IPS-18c (cell line): ENCODE measurements around the gene ESYT3.
"Not testable (repeated sequence)": the region's sequence is repeated elsewhere in the genome, so short reads cannot be mapped to it uniquely, and the experiment has no call there.

Experiments
- H3K4me3 ChIP-seq: 2 replicates; pipeline ENCODE4 v1.7.0; 2013; ENCODE audit warnings: low read depth, mild to moderate bottlenecking, low read length, moderate library complexity; ENCODE audit not compliant: insufficient read depth
- H3K9me3 ChIP-seq: one replicate; pipeline ENCODE4 v1.6.1; 2013; ENCODE audit warnings: mild to moderate bottlenecking, low read length, moderate library complexity; ENCODE audit not compliant: control insufficient read depth, insufficient read depth

Gene ESYT3

GRCh38 chr3:138465925-138466324 lies 31.5 kb downstream of the ESYT3 start:
- no peak overlapping the region for H3K4me3 ChIP-seq
- no peaks in the 10 kb centered on the region for H3K9me3 ChIP-seq

DNA sequence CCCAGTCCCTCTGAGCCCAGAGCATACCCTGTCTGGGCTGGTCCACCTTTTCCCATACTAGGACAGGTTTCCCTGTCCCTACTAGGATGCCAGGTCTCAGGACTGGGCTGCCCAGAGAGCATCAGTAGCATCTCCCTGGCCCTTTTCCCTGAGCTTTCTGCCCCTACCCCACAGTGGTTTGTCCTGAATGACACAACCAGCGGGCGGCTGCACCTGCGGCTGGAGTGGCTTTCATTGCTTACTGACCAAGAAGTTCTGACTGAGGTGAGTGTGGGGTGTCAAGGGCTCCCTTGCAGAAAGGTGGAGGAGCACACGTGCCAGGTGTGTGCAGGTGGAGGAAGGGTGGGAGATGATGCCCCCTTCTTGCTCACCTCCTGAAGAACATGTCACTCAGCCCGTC lies 33.5 kb downstream of the ESYT3 start:
- no peaks in the 10 kb centered on the region for H3K9me3 ChIP-seq
- H3K4me3 ChIP-seq: no peak overlapping the region

DNA sequence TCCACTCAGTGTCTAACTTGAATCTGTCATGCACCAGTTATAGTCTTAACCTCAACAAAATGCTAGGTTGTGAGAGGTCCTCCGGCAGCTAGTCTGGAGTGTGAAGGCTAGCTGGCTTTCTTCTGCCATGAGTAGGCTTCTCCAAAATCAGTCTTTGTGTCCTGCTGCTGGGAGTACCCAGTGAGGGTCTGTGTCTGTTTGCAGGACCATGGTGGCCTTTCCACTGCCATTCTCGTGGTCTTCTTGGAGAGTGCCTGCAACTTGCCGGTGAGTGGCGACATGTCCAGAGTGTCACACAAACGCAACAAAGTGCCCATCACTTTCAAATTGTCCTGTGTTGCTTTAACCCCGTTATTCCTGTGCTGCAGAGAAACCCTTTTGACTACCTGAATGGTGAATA lies 34.0 kb downstream of the ESYT3 start:
- H3K4me3 ChIP-seq: no peak overlapping the region
- no peaks in the 10 kb centered on the region for H3K9me3 ChIP-seq

DNA sequence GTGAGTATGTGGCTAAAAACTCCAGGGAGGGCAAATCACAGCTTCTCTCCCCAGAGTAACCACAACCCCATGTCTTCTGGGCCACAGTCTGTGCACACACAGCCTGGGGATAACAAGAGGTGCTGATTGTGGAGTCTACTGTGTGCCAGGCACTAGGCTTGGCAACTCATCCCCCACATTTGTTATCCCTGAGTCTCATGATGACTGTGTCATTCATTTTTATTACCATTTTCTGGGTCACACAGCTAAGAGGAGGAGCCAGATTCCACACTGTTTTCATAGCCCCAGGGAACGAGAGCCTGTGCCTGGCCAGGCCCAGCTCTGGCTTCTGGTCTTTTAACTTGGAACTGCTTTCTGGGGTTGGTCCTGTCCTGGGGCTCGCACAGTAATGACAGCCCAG lies 34.5 kb downstream of the ESYT3 start:
- no peaks in the 10 kb centered on the region for H3K9me3 ChIP-seq
- H3K4me3 ChIP-seq: no peak overlapping the region

DNA sequence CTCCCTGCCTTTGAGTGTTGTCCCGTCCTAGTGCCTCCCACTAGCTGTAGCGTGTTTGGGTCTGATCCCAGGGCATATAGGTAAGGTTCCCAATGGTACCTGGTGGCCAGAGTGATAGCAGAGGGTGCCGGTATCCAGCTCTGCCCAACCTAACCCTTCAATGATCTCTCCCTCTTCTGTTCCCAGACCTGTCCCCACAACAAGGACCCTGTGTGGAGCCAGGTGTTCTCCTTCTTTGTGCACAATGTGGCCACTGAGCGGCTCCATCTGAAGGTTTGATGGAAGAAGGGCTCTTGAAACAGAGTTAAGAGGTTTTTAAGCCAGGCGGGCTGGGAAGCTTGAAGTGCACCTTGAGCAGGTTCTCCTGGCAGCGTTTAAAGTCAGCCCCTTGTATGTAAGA lies 35.5 kb downstream of the ESYT3 start:
- Histone ChIP-seq H3K9me3 (no peaks in the 10 kb centered on the region), H3K4me3 (no peak overlapping the region)

GRCh38 chr3:138470687-138471086 lies 36.3 kb downstream of the ESYT3 start:
- H3K9me3 ChIP-seq: no peaks in the 10 kb centered on the region
- H3K4me3 ChIP-seq: no peak overlapping the region

- no peaks in the 10 kb centered on the region for H3K9me3 ChIP-seq
- H3K4me3 ChIP-seq: no peak overlapping the region
These were observed 37.1 kb downstream of the ESYT3 start for GRCh38 chr3:138471481-138471880.

- no peak overlapping the region for H3K4me3 ChIP-seq
- H3K9me3 ChIP-seq: no peaks in the 10 kb centered on the region
These were observed 37.9 kb downstream of the ESYT3 start for GRCh38 chr3:138472141-138472825.

GRCh38 chr3:138473391-138473790 lies 39.0 kb downstream of the ESYT3 start:
- Histone ChIP-seq H3K9me3 (no peaks in the 10 kb centered on the region), H3K4me3 (no peak overlapping the region)

DNA sequence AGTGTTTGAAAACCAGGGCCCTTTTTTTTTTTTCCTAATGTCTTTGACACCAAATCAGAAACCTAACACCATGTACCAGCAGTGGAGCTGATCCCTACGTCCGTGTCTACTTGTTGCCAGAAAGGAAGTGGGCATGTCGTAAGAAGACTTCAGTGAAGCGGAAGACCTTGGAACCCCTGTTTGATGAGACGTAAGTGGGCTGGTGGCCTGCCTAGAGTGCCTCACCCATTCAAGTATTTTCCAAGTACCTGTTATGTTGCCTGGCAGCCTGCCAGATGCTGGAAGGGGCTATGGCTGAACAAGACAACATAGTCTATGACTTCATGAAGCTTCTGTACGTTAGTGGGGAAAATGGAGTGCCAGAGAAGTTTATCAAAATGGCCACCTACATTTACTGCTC lies 39.7 kb downstream of the ESYT3 start:
- Histone ChIP-seq H3K9me3 (no peaks in the 10 kb centered on the region), H3K4me3 (no peak overlapping the region)

DNA sequence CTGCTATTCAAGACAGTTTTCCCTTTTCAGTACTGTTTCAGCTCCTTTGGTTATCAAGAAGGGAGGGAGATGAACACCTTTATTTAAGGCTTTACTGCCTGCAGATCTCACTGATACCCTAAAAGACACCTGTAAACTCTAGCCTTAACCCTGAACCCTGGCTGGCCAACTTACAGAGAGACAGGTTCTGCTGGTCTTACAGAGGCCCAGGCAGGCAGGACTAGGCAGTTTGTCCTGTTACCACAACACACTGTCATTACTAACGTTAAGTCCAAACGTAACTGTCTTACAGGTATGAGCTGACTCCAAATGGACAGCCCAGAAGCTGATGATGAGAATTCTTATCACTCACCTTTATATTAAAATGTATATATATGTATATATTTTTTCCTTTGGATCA lies 42.1 kb downstream of the ESYT3 start:
- Histone ChIP-seq H3K9me3 (no peaks in the 10 kb centered on the region), H3K4me3 (no peak overlapping the region)

- Histone ChIP-seq H3K9me3 (no peaks in the 10 kb centered on the region), H3K4me3 (no peak overlapping the region)
These were observed 42.7 kb downstream of the ESYT3 start for GRCh38 chr3:138477120-138477519.

DNA sequence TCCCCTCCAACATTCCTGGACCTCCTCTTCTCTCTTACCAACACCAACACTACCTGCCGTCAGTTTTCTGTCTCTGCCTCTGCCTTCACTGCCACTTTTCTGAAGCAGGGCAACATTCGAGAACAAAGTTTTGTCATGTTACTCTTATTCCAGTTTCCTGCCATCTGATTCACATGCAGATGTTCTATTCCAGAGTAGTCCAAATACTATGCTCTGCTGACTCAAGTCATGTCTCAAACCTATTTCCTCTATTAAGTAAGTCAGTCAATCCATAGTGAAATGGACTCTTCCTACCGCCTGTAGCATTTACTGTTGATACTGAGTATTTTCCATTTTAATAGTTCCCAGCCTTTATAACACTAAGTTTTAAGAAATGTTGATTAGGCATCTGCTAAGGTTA lies 43.4 kb downstream of the ESYT3 start:
- Histone ChIP-seq H3K4me3 (no peak overlapping the region), H3K9me3 (no peaks in the 10 kb centered on the region)

DNA sequence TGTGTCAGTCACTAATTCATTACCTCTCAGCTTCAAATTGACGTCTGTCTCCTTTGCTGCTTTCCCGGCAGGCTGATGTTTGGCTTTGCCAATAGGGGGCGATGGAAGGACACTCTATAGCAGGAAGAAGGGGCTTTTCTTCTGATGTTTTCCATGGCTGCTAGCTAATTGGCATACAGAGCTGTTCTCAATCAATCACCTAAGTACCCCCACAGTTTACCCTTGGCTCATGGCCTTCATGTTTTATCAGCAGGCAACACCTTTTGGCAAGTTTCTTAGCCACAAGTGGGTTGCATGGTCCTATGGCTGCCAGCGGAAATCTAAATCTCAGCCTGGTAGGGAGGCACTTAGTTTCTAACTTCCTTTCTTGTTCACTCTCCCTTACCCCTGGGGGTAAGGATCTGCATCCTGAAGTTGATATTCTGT lies 45.0 kb downstream of the ESYT3 start:
- no peaks in the 10 kb centered on the region for H3K9me3 ChIP-seq
- no peak overlapping the region for H3K4me3 ChIP-seq

GRCh38 chr3:138484672-138485071 lies 50.3 kb downstream of the ESYT3 start:
- not testable (repeated sequence) for H3K4me3 ChIP-seq, H3K9me3 ChIP-seq

DNA sequence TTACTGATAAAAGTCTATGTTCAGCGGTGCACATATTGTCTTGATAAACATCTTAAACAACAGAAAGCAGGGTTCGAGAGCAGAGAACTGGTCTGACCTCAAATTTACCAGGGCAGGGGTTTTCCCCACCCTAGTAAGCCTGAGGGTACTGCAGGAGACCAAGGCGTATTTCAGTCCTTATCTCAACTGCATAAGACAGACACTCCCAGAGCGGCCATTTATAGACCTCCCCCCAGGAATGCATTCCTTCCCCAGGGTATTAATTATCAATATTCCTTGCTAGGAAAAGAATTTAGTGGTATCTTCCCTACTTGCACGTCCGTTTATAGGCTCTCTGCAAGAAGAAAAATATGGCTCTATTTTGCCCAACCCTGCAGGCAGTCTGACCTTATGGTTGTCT lies 52.2 kb downstream of the ESYT3 start:
- H3K9me3 ChIP-seq, H3K4me3 ChIP-seq: not testable (repeated sequence)

GRCh38 chr3:138491971-138492370 lies 57.6 kb downstream of the ESYT3 start:
- H3K4me3 ChIP-seq: no peak overlapping the region
- peaks cover 4% of the 10 kb centered on the region for H3K9me3 ChIP-seq

- Histone ChIP-seq H3K4me3 (no peak overlapping the region), H3K9me3 (peaks cover 4% of the 10 kb centered on the region)
These were observed 58.7 kb downstream of the ESYT3 start for GRCh38 chr3:138492980-138493675.
